Activated CD4-positive, alpha-beta T cell treated with anti-CD3 and anti-CD28 coated beads for 1 hour (primary cell): ENCODE data around the gene TTLL5.

Source experiments
- DNase-seq: peaks from one replicate; pipeline ENCODE4 v3.0.0-alpha.2; 2020

The TTLL5 gene

GRCh38 chr14:75702122-75702521 is 41.1 kb downstream of the TTLL5 start:
- no peak for DNase-seq

- DNase-seq, result no peak
These were observed 41.7 kb downstream of the TTLL5 start for GRCh38 chr14:75702616-75703261.

- DNase-seq, result no peak
These were observed 42.4 kb downstream of the TTLL5 start for GRCh38 chr14:75703467-75703866.

- no peak for DNase-seq
These were observed 44.0 kb downstream of the TTLL5 start for GRCh38 chr14:75705014-75705413.

DNA sequence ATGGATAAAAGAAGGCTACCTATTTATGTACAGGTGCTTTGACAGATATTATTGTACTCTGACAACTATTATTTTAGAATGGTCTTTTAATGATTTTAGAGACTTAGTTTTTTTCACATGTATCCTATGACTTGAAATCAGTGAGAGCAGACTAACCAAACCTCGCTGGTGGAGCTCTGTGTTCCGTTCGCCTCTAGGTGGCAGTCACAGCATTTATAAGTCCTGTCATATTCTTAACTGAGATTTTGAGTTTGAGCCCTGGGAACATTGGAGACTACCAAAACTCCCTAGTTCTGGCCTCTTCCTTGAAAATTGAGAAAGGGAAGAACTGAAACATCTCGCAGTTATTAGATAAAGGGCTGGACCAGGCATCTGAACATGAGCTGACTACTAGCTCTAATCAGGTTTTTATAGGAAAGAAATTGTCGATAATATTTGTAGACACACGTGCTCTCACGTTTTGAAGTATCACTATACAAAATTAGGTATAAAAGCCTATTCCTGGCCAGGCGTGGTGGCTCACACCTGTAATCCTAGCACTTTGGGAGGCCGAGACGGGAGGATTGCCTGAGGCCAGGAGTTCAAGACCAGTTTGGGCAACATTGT is 48.3 kb downstream of the TTLL5 start:
- peak; percentile 21 for DNase-seq

GRCh38 chr14:75711105-75711795 is 50.2 kb downstream of the TTLL5 start:
- no peak for DNase-seq

GRCh38 chr14:75711796-75712211 is 50.8 kb downstream of the TTLL5 start:
- no peak for DNase-seq

DNA sequence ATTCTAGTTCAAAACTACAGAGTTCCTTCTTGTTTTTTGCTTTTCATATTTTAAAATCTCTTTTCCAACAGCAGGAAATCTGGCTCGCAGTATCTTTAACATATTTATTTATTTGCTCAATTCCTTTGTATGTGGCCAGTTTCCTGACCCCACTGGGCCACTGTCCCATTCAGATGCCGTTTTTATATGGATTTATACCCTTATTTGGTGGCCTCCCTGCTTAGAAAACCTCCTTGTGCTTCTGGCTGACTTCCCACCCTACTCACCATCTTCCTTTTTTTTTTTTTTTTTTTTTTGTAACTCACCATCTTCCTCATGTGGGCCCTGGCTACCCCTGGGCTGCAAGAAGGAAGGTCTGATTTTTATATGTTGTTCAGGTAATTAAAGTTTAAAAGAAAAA is 53.9 kb downstream of the TTLL5 start:
- no peak for DNase-seq

DNA sequence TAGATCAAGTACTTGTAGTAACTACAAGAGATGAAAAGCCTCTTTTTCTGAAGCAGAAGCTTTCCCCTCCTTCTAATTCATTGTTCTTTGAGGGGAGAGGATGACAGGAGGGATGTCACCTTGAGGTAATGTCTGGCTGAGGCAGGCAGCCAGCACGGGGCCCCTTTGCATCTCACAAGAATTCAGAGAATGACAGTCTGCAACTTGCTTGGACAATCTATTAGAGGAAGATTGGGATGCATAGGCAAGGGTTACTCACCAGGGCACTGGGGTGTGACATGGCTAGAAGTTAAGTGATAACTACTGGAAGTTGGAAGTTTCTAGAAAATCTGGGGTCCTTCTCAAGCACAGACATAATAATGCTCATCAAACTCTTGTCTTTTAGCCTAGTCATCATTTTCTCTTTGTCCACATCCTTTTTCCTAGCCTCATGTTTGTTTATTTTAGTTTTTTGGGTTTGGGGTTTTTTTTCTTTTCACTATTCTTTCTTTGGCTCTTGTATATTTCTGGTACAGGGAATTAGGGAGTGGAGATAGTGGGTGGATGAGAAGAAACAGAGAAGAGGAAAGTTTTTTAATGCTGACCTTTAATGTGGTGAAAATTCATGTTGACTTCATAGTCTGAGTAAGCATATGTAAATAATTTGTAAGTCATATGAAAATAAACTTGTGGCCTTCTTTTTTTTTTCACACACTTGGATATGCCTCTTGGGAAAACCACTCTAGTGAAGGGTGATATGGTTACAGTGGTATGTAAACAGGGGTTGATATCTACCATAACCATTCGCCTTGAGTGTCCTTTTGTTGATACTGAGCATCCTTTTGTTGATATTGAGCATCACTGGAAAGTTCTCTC is 55.1 kb downstream of the TTLL5 start:
- no peak for DNase-seq

- DNase-seq, result no peak
These were observed 56.7 kb downstream of the TTLL5 start for GRCh38 chr14:75717729-75718128.

GRCh38 chr14:75718199-75718598 is 57.2 kb downstream of the TTLL5 start:
- no peak for DNase-seq

DNA sequence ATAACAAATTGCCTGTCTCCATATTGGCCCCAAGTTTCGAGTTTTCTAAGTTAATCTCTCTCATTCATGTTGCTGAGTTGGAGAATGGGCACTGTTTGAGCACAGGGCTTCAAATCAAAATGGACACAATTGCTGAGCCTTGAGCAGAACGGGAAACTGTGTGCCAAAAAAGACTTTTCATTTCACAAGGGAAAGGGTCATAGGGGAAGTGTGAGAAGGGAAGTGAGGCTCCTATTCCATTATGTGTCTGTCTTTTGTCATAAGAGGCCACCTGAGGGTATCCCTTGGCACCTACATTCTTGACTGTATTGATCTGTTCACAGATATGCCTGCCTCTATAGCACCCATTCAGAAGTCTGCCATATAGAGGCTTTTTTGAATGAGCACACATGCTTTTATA is 59.1 kb downstream of the TTLL5 start:
- DNase-seq, result no peak

- DNase-seq, result no peak
These were observed 59.9 kb downstream of the TTLL5 start for GRCh38 chr14:75720842-75721498.

DNA sequence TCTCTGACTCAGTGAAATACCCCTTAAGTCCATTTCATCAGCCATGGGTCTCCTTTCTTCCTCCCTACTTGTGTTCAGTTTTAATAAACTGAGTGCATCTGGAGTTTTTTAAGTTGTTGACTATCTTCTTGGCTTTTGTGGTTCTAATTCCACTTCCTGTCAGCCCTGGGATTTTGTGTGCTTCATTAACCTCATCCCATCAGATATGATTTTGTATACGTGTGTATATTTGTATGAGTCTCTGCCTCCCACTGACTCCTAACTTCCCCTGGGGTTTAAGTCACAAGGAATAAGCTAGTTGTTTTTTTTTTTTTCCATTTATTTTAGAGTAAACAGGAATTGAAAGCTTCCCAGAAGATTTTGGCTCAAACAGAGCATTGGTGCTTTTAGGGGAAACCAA is 62.7 kb downstream of the TTLL5 start:
- DNase-seq, result no peak

GRCh38 chr14:75724414-75725204 is 63.6 kb downstream of the TTLL5 start:
- no peak for DNase-seq

- DNase-seq, result no peak
These were observed 64.4 kb downstream of the TTLL5 start for GRCh38 chr14:75725481-75725880.

- no peak for DNase-seq
These were observed 65.3 kb downstream of the TTLL5 start for GRCh38 chr14:75726321-75726720.

- no peak for DNase-seq
These were observed 66.1 kb downstream of the TTLL5 start for GRCh38 chr14:75727124-75727523.

GRCh38 chr14:75732888-75733287 is 71.8 kb downstream of the TTLL5 start:
- DNase-seq, result no peak

- DNase-seq, result no peak
These were observed 73.8 kb downstream of the TTLL5 start for GRCh38 chr14:75734854-75735253.

DNA sequence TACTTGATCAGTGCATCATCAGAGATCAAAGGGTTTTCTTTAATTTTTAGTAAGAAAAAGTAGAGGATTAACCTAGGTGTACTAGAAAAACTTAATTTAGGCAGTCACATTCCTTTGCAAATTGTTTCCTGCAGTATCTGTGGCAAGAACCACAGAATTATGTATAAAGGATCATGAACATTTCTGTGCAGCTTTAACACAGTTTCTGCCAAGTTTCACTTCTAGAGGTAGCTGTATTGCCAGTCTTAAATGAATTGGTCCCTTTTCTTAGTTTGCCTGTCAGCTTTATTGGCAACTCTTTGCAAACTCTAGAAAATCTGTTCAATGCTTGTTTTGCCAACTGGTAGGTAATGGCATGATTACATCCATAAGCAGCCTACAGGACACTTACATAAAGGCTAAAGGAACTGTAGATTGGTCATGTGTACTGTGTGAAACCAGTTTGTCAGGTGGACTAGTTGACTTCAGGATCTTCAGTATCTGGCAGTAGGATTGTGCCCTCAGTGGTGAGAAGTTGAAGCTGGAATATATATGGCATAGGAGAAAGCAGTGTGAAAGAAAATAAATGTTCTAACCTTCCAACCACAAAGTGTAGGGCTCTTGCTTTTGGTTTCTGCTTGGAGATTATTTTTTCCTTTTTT is 75.9 kb downstream of the TTLL5 start:
- DNase-seq, result no peak

- no peak for DNase-seq
These were observed 77.1 kb downstream of the TTLL5 start for GRCh38 chr14:75738192-75738591.
